Measurements from ENCODE around the gene CCDC74A. TPM values are rescaled to one million over a fixed set of nuclear protein-coding genes. Genes with fewer than 3 reads are reported as not detected.
"Not testable (repeated sequence)": the region's sequence is repeated elsewhere in the genome, so short reads cannot be mapped to it uniquely, and the experiment has no call there.

The CCDC74A gene
- 1 to 10 TPM; 7.1 to 8.2 TPM for total RNA-seq

DNA sequence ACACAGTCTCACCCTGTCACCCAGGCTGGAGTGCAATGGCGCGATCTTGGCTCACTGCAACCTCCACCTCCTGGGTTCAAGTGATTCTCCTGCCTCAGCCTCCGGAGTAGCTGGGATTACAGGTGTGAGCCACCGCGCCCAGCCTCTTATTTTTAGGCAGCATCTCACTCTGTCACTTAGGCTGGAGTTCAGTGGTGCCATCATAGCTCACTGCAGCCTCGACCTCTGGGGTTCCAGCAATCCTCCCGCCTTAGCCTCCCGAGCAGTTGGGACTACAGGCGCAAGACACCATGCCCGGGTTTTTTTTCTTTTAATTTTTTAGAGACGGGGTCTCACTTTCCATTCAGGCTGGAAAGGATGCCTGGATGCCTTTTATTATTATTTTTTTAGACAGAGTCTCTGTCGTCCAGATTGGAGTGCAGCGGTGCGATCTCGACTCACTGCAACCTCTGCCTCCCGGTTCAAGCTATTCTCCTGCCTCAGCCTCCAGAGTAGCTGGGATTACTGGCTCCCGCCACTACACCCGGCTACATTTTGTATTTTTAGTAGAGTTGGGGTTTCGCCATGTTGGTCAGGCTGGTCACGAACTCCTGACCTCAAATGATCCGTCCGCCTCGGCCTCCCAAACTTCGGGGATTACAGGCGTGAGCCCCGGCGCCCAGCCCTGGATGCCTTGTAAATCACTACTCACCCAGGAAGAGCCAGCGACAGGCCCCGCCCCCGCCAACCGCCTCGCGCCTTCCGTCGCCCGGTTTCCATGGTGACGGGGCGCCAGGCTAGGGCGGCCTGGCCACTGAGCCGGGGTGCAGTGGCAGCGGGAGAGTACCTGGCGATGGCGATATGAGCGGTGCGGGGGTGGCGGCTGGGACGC, at the start of gene CCDC74A:
Gene CCDC74A (plus strand): TSS at position 758 of the 871 bp plus-strand sequence. CDS start 83 bp downstream, at position 841.
- peak; percentile 89 for DNase-seq
- H3K9me3 Mint-ChIP-seq, H3K27me3 Mint-ChIP-seq, H3K36me3 Mint-ChIP-seq: not testable (repeated sequence)
- peaks cover 21% of the 10 kb centered on the region for H3K4me1 Mint-ChIP-seq
- peak within 1 kb of the TSS; percentile 73 for H3K27ac Mint-ChIP-seq
- H3K4me3 Mint-ChIP-seq = peak within 1 kb of the TSS; percentile 82

DNA sequence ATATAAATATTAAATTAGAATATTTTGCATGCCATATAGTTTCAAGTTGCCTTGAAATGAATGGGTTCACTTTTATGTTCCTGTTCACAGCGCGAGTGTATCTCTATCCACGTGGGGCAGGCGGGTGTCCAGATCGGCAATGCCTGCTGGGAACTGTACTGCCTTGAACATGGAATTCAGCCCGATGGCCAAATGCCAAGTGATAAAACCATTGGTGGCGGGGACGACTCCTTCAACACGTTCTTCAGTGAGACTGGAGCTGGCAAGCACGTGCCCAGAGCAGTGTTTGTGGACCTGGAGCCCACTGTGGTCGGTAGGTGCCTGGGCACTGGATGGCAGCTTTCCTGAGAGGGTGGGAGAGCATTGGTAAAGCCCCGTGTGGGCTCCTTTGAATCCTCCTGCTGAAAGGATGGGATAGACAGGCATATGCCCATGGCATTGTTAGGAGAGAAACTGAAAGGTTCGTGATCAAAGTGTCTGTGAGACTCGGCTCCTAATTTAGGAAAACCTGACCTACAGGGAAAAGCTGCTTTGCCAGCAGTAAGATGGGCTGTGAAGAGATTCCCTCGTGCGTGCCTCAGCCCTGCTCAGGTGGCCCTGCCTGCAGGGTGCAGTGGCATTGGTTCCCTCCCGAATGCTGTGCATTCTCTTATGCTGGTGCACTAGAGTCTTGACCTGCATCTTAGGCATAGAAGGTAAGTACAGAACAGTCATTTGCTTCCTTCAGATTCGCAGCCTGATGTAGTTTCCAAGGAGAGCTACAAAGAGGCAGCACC, 49.4 kb upstream of the CCDC74A start:
- H3K4me3 Mint-ChIP-seq, H3K9me3 Mint-ChIP-seq, H3K27me3 Mint-ChIP-seq, H3K4me1 Mint-ChIP-seq, H3K27ac Mint-ChIP-seq, DNase-seq: not testable (repeated sequence)
- H3K36me3 Mint-ChIP-seq = peaks cover 15% of the 10 kb centered on the region

DNA sequence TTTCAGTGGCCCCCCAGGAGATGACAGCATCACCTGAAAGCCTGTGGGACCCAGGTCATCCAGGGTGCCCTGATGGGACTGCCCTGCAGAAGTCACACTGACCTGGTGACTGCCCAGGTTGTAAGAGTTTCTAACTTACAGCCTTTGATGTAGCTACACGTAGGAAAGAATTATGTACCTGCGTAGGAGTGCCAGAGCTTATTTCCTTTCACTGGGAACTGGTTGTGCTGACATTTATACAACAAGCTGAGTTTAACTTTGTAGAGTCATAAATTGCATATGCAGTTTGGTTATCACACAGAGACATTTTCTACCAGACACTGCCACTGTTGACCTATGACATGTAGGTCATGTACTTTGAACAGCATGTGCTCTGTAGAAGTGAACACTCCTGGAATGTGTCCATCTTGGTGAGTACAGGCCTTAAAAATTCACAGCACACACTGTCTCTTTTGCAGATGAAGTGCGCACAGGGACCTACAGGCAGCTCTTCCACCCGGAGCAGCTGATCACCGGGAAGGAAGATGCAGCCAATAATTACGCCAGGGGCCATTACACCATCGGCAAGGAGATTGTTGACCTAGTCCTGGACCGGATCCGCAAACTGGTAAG, 48.7 kb upstream of the CCDC74A start:
- peaks cover 15% of the 10 kb centered on the region for H3K36me3 Mint-ChIP-seq
- not testable (repeated sequence) for H3K27me3 Mint-ChIP-seq, DNase-seq, H3K4me1 Mint-ChIP-seq, H3K4me3 Mint-ChIP-seq, H3K9me3 Mint-ChIP-seq, H3K27ac Mint-ChIP-seq

DNA sequence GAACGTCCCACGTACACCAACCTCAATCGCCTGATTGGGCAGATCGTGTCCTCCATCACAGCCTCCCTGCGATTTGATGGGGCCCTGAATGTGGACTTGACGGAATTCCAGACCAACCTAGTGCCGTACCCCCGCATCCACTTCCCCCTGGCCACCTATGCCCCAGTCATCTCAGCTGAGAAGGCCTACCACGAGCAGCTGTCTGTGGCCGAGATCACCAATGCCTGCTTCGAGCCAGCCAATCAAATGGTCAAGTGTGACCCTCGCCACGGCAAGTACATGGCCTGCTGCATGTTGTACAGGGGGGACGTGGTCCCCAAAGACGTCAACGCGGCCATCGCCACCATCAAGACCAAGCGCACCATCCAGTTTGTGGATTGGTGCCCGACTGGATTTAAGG, 47.3 kb upstream of the CCDC74A start:
- H3K4me3 Mint-ChIP-seq, H3K9me3 Mint-ChIP-seq, H3K27ac Mint-ChIP-seq, H3K27me3 Mint-ChIP-seq, DNase-seq, H3K4me1 Mint-ChIP-seq: not testable (repeated sequence)
- peaks cover 15% of the 10 kb centered on the region for H3K36me3 Mint-ChIP-seq

DNA sequence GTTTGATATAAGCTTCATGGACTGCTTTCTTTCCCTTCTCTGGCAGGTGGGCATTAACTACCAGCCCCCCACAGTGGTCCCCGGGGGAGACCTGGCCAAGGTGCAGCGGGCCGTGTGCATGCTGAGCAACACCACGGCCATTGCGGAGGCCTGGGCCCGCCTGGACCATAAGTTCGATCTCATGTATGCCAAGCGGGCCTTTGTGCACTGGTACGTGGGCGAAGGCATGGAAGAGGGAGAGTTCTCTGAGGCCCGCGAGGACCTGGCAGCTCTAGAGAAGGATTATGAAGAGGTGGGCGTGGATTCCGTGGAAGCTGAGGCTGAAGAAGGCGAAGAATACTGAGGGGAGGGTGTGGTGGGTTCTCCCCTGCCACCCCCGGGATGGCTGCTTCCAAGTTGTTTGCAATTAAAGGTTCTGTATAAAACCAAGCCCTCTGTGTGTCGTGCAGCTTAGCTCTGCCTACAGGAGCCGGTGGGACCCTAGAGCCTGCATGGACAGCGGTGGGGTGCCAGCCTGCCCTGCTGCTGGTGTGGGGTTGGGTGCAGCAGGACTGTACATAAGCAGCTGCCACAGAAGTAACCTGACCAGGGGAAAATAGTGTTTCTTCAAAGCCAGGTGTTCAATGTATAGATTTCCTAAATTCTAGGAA, 45.1 kb upstream of the CCDC74A start:
- H3K4me3 Mint-ChIP-seq, H3K4me1 Mint-ChIP-seq, DNase-seq, H3K27ac Mint-ChIP-seq, H3K27me3 Mint-ChIP-seq, H3K36me3 Mint-ChIP-seq, H3K9me3 Mint-ChIP-seq: not testable (repeated sequence)

DNA sequence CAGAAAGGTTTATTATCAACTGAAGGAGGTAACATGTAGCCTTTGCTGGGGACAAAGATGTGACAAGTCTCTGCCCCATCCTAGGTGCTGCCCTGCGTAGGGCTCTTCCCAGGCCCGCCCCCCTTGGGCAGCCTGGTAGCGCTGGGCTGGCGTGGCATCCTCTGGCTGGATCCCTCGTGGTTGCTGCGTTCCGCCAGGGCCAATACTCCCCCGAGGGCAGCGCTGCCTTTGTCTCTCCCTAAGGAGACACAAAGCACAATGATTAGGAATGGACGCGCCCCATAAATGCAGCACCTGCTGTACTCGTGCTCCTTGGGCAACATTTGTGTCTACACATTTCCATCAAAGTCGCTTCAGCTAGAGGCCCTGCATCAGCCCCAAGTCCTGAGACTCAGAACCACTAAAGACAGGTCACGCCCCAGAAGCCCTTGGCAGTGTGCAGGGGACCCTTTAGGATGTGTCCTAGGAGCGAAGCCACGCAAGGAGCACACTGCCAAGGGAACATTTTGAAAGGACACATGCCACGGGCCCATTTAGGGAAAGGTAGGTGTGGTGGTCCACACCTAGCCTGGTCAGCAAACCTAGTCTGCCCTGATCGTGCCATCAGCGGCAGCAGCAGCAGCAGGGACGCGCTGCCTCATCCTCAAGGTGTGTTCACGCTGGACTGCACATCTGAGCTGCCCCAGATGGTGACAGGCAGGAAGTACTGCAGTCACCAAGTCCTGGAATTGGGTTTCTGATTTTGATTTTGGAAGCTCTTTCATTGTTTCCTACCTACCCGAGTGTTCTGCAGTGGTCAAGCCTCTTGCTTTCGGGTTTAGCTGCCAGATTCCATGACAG, 43.5 kb upstream of the CCDC74A start:
- not testable (repeated sequence) for H3K27ac Mint-ChIP-seq, H3K4me1 Mint-ChIP-seq, H3K9me3 Mint-ChIP-seq, H3K27me3 Mint-ChIP-seq, H3K4me3 Mint-ChIP-seq, DNase-seq
- H3K36me3 Mint-ChIP-seq = peaks cover 18% of the 10 kb centered on the region

DNA sequence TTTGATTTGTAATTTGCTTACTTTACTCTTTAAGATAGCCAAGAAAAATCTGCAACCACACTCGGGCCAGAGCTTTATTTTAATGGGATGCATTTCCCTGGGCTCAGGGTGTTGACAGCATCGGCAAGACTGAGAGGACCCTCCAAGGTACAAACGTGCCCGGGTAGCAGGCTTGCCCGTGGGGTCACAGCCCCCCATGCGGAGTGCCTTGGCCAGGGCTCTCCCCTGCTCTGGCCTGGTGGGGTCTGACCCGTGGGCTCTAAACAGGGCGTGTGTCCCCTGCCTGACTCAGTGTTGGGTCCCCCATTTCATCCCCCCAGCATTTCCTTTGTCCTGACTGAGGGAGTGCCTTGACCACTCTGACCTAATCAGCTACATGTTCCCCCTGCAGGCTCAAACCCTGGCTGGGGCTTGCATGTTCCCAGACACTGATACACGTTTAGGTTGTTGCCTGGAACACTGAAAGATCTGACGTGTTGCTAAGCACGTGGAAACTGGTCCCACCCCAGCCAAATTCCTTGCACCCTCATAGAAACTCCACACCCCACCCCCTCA, 42.7 kb upstream of the CCDC74A start:
- DNase-seq, H3K9me3 Mint-ChIP-seq, H3K4me1 Mint-ChIP-seq, H3K27me3 Mint-ChIP-seq, H3K27ac Mint-ChIP-seq, H3K4me3 Mint-ChIP-seq: not testable (repeated sequence)
- H3K36me3 Mint-ChIP-seq = peaks cover 22% of the 10 kb centered on the region

DNA sequence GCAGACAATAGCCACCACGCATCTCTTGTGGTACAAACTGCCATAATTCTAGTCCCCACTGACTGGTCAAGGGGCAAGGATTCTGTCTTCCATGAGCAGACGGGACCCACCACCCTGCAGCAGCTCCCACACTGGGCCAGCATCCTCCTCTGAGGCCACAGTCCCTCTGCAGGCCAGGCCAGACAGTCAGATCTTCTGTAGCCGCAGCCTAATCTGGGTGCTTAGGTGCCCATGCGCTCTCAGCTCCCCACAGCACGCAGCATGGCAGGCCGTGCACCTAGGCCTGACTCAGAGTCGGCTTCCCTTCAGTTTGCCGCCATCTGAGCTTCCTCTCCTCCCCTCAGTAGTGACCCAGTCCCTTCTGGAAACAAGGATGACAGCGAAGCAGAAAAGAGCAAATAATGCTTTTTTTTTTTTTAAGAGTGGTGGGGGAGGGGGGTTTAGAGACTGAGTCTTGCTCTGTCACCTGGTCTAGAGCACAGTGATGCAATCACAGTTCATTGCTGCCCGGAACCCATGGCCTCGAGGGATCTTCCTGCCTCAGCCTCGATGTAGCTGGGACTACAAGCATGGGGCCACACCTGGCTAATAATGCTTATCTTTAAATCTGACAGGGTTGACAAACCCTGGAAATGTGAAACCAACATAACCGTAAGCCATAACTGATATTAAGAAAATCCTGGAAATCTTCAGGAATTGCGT, 41.3 kb upstream of the CCDC74A start:
- H3K9me3 Mint-ChIP-seq, H3K4me1 Mint-ChIP-seq, DNase-seq, H3K4me3 Mint-ChIP-seq, H3K27me3 Mint-ChIP-seq: not testable (repeated sequence)
- Mint-ChIP-seq H3K27ac (peak overlapping the region; percentile 29), H3K36me3 (peaks cover 34% of the 10 kb centered on the region)

DNA sequence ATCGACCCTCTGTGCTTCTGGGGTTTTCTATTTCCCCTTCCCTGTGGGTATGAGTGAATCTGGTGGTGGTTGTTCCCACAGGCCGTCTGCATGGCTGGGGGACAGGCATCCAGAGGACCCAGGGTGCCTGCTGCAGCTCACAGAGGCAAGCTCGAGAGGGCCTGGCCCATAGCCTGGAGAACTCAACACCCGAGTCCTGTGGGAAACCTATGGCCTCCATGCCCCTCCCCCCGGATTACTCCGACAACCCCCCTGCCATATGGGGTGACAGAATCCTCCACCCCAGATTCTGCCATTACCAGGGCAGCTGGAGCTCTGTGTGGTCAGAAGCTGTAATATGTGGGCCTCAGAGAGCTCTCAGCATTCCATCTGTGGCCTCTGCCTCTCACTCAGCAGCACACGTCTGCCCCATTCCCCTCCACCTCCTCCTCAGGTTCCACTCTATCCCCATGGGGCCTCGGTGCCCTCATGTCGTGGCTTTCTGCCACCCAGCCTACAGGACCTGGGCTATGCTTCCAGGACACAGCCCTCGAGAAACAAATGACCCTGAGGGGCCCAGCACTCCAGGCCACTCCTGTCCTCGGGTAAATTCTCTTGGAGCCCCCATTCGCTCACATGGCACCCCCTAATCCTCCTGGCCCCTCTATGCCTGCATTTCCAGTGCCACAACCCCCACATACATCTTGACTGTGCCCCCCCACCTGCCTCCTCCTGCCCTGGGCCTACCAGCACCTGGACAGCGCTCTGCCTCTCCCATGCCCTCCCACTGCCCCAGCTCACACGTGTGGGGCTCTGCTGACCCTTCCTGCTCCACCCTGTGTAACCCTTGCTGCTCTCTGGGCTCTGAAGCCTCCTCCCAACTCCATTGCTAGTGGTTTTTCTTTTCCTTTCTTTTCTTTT, 39.1 kb upstream of the CCDC74A start:
- peaks cover 9% of the 10 kb centered on the region for H3K4me1 Mint-ChIP-seq
- no peak for DNase-seq
- no peaks in the 10 kb centered on the region for H3K27me3 Mint-ChIP-seq
- H3K4me3 Mint-ChIP-seq = peak overlapping the region; percentile 22
- peaks cover 37% of the 10 kb centered on the region for H3K36me3 Mint-ChIP-seq
- H3K9me3 Mint-ChIP-seq = no peaks in the 10 kb centered on the region
- H3K27ac Mint-ChIP-seq = peak overlapping the region; percentile 63

DNA sequence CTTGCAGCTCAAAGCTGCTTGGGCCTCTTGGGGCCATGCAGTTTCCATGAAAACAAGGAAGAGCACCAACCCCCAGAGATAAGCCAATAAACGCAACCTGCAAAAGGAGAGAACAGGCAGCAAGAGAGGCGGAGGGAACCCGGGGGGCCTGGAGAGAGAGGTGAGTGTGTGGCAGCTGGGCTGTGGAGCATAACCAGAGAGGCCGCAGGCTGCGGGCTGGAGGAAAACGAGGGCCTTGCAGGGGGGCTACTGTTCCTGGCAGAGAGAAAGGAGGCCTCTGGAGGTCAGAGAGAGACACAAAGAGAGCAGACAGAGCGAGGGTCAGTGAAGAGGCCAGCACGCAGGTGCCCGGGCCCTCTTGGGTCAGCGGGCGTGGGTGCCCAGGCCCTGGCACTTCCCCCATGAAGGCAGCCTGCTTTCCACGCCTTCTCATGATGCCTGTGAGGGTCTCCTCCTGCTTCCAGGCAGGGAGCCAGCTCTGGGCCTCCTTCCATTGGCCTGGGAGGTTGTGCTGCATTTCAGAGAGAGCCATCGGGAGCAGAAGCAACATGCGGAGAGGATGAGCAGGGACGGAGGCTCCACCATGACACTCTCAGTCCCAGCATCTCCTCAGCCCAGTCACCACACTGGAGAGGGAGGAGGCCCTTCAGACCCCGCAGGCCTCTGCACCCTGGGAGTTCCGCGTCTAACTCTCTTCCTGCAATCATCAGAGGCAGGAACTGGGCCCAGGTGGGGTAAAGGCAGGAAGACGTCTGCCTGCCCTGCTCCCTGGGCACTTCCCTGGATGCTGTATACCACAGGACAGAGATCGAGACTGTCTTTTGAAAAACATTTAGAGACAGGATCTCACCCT, 36.8 kb upstream of the CCDC74A start:
- H3K4me3 Mint-ChIP-seq = peak overlapping the region; percentile 91
- H3K4me1 Mint-ChIP-seq = peaks cover 17% of the 10 kb centered on the region
- H3K27me3 Mint-ChIP-seq, H3K9me3 Mint-ChIP-seq: not testable (repeated sequence)
- peak; percentile 22 for DNase-seq
- peaks cover 50% of the 10 kb centered on the region for H3K36me3 Mint-ChIP-seq
- H3K27ac Mint-ChIP-seq = peak overlapping the region; percentile 87

DNA sequence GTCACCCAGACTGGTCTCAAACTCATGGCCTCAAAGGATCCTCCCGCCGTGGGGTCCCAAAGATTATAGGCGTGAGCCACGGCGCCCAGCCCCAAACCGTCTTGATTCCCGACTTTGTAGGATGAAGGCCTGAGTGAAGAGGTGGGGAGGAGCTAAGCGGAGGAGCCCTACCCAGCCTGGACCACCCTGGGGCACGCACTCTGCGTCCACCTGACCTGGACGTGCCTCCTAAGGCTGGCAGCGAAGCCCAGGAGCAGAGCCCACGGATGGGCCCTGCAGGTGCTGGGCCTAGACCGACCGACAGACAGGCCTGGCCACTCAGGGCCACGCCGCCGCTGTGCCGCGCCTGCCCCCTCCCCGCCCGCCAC, 36.2 kb upstream of the CCDC74A start:
- Mint-ChIP-seq H3K4me1 (peaks cover 18% of the 10 kb centered on the region), H3K36me3 (peaks cover 51% of the 10 kb centered on the region), H3K27ac (peak overlapping the region; percentile 87), H3K4me3 (peak overlapping the region; percentile 91)
- not testable (repeated sequence) for DNase-seq, H3K9me3 Mint-ChIP-seq, H3K27me3 Mint-ChIP-seq

DNA sequence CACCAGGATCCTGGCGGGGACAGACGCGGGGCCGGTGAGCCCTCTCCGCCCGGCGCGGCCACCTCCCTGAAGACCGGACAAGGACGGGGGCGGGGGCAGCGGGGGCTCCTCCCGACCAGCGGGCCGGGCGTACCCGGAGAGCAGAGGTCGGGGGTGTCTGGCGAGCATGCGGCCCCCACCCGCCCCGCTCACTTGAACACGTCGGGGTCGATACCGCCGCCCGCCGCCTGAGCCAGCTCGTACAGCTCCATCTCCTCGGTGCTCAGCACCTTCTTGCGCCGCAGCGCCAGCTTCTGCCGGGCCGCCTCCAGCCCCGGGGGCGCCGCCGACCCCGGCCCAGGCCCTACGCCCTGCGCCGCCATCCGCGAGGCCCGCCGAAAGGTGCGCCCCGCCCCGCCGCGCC, 35.7 kb upstream of the CCDC74A start, which contains the start of gene MZT2A:
Gene MZT2A (minus strand): TSS at position 383 of the 403 bp plus-strand sequence. CDS start 21 bp downstream, at position 362.
- H3K27me3 Mint-ChIP-seq, DNase-seq, H3K9me3 Mint-ChIP-seq: not testable (repeated sequence)
- Mint-ChIP-seq H3K36me3 (peaks cover 51% of the 10 kb centered on the region), H3K27ac (peak within 1 kb of the TSS; percentile 98), H3K4me3 (peak within 1 kb of the TSS; percentile 97), H3K4me1 (peaks cover 22% of the 10 kb centered on the region)

Data from activated naive CD8-positive, alpha-beta T cell treated with anti-CD3 and anti-CD28 coated beads for 36 hours (primary cell).